Upper lobe of left lung (tissue), 4 donors: ENCODE results near the gene PLCG2.

Experiments
- CTCF ChIP-seq, 6 experiments: fragments of 450-650 bp in 4 of 6; fragments of 200-600 bp in 2 of 6; sonication (generic) in 2 of 6; IDR thresholded peaks; one replicate each; pipeline ENCODE4 v1.5.1; 2016 to 2019; ENCODE audit warnings: antibody characterized with exemption in 6 of 6
- EP300 ChIP-seq, 4 donors: sonication (generic); formaldehyde crosslinking; IDR thresholded peaks; one replicate each; pipeline ENCODE4 v1.5.1; 2017; ENCODE audit warnings: antibody characterized with exemption in 4 of 4, control low read depth in 2 of 4
- POLR2A ChIP-seq, 4 donors: fragments of 450-650 bp; IDR thresholded peaks; one replicate each; pipeline ENCODE4 v1.5.1; 2016 to 2017; ENCODE audit warnings: antibody characterized with exemption in 4 of 4, mild to moderate bottlenecking in 2 of 4

GRCh38 chr16:81899601-81900000, 120.5 kb downstream of the PLCG2 start:
- no peak for TF ChIP-seq CTCF (IDR thresholded peaks at IDR 0.05)
- TF ChIP-seq EP300 (IDR thresholded peaks at IDR 0.05): no peak
- no peak for TF ChIP-seq POLR2A (IDR thresholded peaks at IDR 0.05)
